ENCODE data around the gene RNPS1.

The RNPS1 gene

GRCh38 chr16:2233872-2234812 lies 33.8 kb downstream of the RNPS1 start:
- FAIRE-seq: no peak

GRCh38 chr16:2233046-2233775 lies 34.7 kb downstream of the RNPS1 start:
- FAIRE-seq: no peak

- no peak for FAIRE-seq
Measured at GRCh38 chr16:2232094-2232990, 35.6 kb downstream of the RNPS1 start.

- no peak for FAIRE-seq
Measured at GRCh38 chr16:2231016-2231931, 36.7 kb downstream of the RNPS1 start.

GRCh38 chr16:2230376-2230775 lies 37.5 kb downstream of the RNPS1 start:
- FAIRE-seq: no peak

GRCh38 chr16:2229632-2230250 lies 38.2 kb downstream of the RNPS1 start:
- no peak for FAIRE-seq

- FAIRE-seq: no peak
Measured at GRCh38 chr16:2229091-2229490, 38.8 kb downstream of the RNPS1 start.

- no peak for FAIRE-seq
Measured at GRCh38 chr16:2228161-2228824, 39.6 kb downstream of the RNPS1 start.

- FAIRE-seq: no peak
Measured at GRCh38 chr16:2226918-2227317, 41.0 kb downstream of the RNPS1 start.

- FAIRE-seq: no peak
Measured at GRCh38 chr16:2226245-2226793, 41.6 kb downstream of the RNPS1 start.

GRCh38 chr16:2223942-2224486 lies 43.9 kb downstream of the RNPS1 start:
- FAIRE-seq: no peak

GRCh38 chr16:2223221-2223941 lies 44.5 kb downstream of the RNPS1 start, which contains the start of gene E4F1:
Gene E4F1, plus strand, starts transcription at chr16:2223591. Its CDS starts 23 bp downstream, at chr16:2223614.
- FAIRE-seq: peak; percentile 80

- FAIRE-seq: no peak
Measured at GRCh38 chr16:2216330-2216729, 51.6 kb downstream of the RNPS1 start.

GRCh38 chr16:2214719-2214968 lies 53.3 kb downstream of the RNPS1 start, which contains the start of gene PGP:
Gene PGP, minus strand, starts transcription at chr16:2214840. Its CDS starts 63 bp downstream, at chr16:2214777.
- FAIRE-seq: no peak

- FAIRE-seq: no peak
Measured at GRCh38 chr16:2213817-2214718, 53.9 kb downstream of the RNPS1 start.

GRCh38 chr16:2212362-2213324 lies 55.3 kb downstream of the RNPS1 start:
- FAIRE-seq: no peak

- no peak for FAIRE-seq
Measured at GRCh38 chr16:2211923-2212347, 56.0 kb downstream of the RNPS1 start.
